ENCODE results near the gene SNX13.

DNA sequence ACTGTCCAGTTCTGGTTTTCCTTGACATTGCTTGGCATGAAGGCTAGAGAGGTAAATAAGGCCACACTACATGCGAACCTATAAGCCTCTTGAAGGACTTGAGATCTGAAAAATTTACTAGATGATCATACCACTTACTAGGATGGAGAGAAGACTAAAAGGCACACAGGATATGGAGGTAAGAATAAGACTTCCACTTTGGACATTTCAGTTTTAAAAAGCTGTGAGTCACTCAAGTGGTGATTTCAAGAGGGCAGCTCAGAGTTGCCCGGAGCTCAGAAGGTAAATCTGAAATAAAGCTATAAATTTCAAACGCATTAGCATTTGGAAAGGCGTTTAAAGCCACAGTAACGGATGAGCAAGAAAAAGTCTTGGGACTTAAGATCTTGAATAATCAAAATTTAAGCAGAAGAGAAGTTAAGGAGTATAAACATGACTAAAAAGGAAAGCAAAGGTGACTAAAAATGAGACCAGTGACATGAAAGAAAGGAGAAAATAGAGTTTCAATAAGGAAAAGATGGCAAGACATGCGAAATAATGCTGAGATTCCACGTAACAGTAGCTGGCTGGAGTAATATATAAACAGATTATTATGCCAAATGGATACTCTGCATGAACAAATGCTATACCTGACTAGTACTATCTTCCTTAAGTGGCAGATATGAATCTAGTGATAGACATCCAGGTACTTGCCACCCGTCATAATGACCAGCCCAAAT is 68.3 kb downstream of the SNX13 start:
- TF ChIP-seq, protein P1, sequence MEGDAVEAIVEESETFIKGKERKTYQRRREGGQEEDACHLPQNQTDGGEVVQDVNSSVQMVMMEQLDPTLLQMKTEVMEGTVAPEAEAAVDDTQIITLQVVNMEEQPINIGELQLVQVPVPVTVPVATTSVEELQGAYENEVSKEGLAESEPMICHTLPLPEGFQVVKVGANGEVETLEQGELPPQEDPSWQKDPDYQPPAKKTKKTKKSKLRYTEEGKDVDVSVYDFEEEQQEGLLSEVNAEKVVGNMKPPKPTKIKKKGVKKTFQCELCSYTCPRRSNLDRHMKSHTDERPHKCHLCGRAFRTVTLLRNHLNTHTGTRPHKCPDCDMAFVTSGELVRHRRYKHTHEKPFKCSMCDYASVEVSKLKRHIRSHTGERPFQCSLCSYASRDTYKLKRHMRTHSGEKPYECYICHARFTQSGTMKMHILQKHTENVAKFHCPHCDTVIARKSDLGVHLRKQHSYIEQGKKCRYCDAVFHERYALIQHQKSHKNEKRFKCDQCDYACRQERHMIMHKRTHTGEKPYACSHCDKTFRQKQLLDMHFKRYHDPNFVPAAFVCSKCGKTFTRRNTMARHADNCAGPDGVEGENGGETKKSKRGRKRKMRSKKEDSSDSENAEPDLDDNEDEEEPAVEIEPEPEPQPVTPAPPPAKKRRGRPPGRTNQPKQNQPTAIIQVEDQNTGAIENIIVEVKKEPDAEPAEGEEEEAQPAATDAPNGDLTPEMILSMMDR (IDR thresholded peaks at IDR 0.05; ENCODE audit: low read length), result no peak
- no peak for TF ChIP-seq EZH2 (IDR thresholded peaks at IDR 0.05; ENCODE audit: borderline replicate concordance, low read length)

Measured in OCI-LY1 (cell line).